Ishikawa (cell line): ENCODE measurements around the gene WBP11.

Experiments
- CEBPB ChIP-seq: IDR thresholded peaks from 2 replicates; pipeline ENCODE4 v1.6.1; 2012
- CREB1 ChIP-seq: IDR thresholded peaks from 2 replicates; pipeline ENCODE4 v1.6.1; 2012; ENCODE audit warnings: low read depth
- EGR1 ChIP-seq: IDR thresholded peaks from 2 replicates; pipeline ENCODE4 v1.6.1; 2012
- EP300 ChIP-seq: IDR thresholded peaks from 2 replicates; pipeline ENCODE4 v1.6.1; 2012; ENCODE audit warnings: borderline replicate concordance
- FOXM1 ChIP-seq: IDR thresholded peaks from 2 replicates; pipeline ENCODE4 v1.6.1; 2012; ENCODE audit warnings: low read depth, borderline replicate concordance
- NFIC ChIP-seq: IDR thresholded peaks from 2 replicates; pipeline ENCODE4 v1.6.1; 2012
- RAD21 ChIP-seq: IDR thresholded peaks from 2 replicates; pipeline ENCODE4 v1.6.1; 2012; ENCODE audit warnings: low read depth
- TAF1 ChIP-seq: IDR thresholded peaks from 2 replicates; pipeline ENCODE4 v1.6.1; 2012; ENCODE audit warnings: low read depth, mild to moderate bottlenecking
- TCF12 ChIP-seq: IDR thresholded peaks from 2 replicates; pipeline ENCODE4 v1.6.1; 2012; ENCODE audit warnings: low read depth
- TEAD4 ChIP-seq: IDR thresholded peaks from 2 replicates; pipeline ENCODE4 v1.6.1; 2012
- YY1 ChIP-seq: IDR thresholded peaks from 2 replicates; pipeline ENCODE4 v1.6.1; 2012; ENCODE audit warnings: low read depth
- ZBTB7A ChIP-seq: IDR thresholded peaks from 2 replicates; pipeline ENCODE4 v1.6.1; 2012; ENCODE audit warnings: low read depth
- TF ChIP-seq, protein P1 (sequence below): IDR thresholded peaks from 2 replicates; pipeline ENCODE4 v1.6.1; 2012; ENCODE audit warnings: low read depth, mild to moderate bottlenecking
- TF ChIP-seq, protein P2 (sequence below): IDR thresholded peaks from 2 replicates; pipeline ENCODE4 v1.6.1; 2012
- TF ChIP-seq, protein P3 (sequence below): IDR thresholded peaks from 2 replicates; pipeline ENCODE4 v1.6.1; 2012

WBP11 gene

DNA sequence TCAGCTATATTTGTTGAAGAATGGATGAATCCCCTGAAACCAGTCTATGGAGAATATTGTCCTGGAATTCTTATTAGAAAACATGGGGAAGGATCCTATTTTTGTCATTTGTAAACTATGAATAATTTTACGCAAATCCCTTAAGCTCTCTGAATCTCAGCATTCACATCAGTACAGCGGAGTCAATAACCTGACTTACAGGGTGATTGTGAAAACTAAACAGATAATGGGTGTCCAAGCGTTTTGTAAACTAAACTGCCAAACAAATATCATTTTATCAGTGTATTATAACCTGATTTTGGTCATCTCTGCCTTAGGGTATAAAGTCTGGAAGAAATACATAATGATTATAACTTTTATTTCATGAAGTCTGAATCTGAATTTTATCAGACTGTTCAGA is 30.1 kb upstream of the WBP11 start:
- TF ChIP-seq ZBTB7A = no peak
- TF ChIP-seq, protein P1, sequence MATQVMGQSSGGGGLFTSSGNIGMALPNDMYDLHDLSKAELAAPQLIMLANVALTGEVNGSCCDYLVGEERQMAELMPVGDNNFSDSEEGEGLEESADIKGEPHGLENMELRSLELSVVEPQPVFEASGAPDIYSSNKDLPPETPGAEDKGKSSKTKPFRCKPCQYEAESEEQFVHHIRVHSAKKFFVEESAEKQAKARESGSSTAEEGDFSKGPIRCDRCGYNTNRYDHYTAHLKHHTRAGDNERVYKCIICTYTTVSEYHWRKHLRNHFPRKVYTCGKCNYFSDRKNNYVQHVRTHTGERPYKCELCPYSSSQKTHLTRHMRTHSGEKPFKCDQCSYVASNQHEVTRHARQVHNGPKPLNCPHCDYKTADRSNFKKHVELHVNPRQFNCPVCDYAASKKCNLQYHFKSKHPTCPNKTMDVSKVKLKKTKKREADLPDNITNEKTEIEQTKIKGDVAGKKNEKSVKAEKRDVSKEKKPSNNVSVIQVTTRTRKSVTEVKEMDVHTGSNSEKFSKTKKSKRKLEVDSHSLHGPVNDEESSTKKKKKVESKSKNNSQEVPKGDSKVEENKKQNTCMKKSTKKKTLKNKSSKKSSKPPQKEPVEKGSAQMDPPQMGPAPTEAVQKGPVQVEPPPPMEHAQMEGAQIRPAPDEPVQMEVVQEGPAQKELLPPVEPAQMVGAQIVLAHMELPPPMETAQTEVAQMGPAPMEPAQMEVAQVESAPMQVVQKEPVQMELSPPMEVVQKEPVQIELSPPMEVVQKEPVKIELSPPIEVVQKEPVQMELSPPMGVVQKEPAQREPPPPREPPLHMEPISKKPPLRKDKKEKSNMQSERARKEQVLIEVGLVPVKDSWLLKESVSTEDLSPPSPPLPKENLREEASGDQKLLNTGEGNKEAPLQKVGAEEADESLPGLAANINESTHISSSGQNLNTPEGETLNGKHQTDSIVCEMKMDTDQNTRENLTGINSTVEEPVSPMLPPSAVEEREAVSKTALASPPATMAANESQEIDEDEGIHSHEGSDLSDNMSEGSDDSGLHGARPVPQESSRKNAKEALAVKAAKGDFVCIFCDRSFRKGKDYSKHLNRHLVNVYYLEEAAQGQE = no peak
- TF ChIP-seq, protein P2, sequence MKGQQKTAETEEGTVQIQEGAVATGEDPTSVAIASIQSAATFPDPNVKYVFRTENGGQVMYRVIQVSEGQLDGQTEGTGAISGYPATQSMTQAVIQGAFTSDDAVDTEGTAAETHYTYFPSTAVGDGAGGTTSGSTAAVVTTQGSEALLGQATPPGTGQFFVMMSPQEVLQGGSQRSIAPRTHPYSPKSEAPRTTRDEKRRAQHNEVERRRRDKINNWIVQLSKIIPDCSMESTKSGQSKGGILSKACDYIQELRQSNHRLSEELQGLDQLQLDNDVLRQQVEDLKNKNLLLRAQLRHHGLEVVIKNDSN = no peak
- no peak for TF ChIP-seq EGR1
- TF ChIP-seq TAF1 = no peak
- no peak for TF ChIP-seq CREB1
- TF ChIP-seq RAD21 = no peak
- TF ChIP-seq FOXM1 = no peak
- TF ChIP-seq CEBPB = no peak
- no peak for TF ChIP-seq YY1
- no peak for TF ChIP-seq EP300
- no peak for TF ChIP-seq TCF12
- no peak for TF ChIP-seq NFIC
- TF ChIP-seq TEAD4 = no peak
- TF ChIP-seq, protein P3, sequence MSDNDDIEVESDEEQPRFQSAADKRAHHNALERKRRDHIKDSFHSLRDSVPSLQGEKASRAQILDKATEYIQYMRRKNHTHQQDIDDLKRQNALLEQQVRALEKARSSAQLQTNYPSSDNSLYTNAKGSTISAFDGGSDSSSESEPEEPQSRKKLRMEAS = no peak

DNA sequence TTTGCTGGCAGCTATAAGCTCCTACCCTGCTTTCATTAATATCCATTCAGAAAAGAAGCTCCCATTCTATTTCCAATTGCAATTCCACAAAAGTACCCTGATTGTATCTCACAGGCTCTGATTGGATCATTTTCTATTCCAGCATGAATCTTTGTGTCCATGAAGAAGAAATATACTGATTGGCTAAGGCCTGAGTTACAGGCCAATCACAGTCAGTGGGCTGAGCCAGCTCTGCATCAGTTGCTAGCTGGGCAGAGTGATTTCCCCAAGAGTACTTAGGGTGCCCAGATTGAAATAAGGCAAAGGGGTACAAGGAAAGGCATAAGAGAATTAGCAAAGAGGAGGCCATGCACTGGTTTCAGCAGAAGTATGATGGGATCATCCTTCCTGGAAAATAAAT is 25.6 kb upstream of the WBP11 start:
- TF ChIP-seq CEBPB (no peak), TCF12 (no peak), FOXM1 (no peak), EGR1 (no peak), ZBTB7A (no peak), TEAD4 (no peak), RAD21 (no peak), EP300 (no peak), TAF1 (no peak), NFIC (no peak)
- TF ChIP-seq, protein P3 = no peak
- TF ChIP-seq, protein P1 = no peak
- TF ChIP-seq, protein P2 = no peak

DNA sequence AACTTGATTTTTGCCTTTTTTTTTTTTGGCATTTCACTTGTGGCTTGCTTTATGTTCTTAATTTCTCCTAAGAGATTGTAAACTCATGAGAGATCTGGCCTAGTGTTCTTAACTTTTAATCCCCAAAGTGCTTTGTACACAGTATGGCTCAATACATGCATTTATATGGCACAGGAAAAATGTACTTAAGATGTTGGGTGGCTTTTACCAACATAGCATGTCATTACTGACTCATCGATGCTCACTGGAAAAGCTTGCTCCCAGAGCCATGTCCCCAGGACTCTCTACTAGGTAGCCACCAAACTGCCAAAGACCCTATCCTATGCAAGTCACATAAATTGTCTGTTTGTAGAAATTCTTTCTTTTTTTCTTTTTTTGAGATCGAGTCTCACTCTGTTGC is 23.8 kb upstream of the WBP11 start:
- TF ChIP-seq TEAD4 = no peak
- TF ChIP-seq YY1 = no peak
- TF ChIP-seq CREB1 = no peak

DNA sequence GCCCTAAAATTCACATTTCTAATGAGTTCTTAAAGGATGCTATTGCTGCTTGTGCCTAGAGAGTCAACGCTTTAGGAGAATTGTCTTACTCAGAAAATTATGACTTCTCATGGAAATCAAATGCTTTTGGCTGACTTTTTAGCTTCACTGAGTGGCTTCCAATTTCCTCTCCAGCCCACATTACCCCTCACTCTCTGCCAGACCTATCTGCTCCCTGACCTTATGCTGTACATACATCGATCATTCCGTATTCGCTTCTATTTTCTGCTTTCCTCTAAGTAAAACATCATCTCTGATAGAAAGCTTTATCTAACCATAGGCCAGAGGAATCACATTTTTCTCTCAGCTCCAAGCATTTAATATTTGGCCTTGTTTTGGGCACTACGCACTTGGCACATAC is 23.2 kb upstream of the WBP11 start:
- TF ChIP-seq CEBPB (no peak), EP300 (no peak)

DNA sequence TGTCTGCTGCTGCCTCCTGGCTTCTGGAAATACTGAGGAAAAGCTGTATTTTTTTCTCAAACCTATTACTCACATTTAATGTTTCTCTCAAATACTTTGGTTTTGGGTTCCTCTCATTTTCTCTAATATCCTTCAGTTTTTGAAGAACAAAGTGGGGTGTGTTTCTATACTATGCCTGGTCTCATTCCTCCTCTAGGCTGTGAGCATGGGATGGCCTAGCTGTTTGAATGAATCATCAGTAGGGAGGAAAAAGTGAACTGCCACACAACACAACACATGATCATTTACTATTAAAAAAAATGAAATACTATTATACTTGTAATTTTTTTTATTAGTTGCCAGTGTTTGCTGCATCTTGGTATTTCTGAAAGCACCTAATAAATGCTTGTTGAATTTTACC is 22.0 kb upstream of the WBP11 start:
- TF ChIP-seq NFIC = no peak

GRCh38 chr12:14824012-14824634 is 20.8 kb upstream of the WBP11 start:
- no peak for TF ChIP-seq EGR1
- no peak for TF ChIP-seq ZBTB7A
- no peak for TF ChIP-seq NFIC
- no peak for TF ChIP-seq FOXM1
- no peak for TF ChIP-seq CEBPB
- no peak for TF ChIP-seq TAF1
- no peak for TF ChIP-seq RAD21
- TF ChIP-seq, protein P3 = no peak
- TF ChIP-seq, protein P1 = no peak
- TF ChIP-seq, protein P2 = no peak
- TF ChIP-seq TEAD4 = no peak
- TF ChIP-seq EP300 = no peak
- TF ChIP-seq TCF12 = no peak
- TF ChIP-seq YY1 = no peak
- no peak for TF ChIP-seq CREB1
